ENCODE data around the gene OLFML3. TPM values are rescaled to one million over a fixed set of nuclear protein-coding genes. Genes with fewer than 3 reads are reported as not detected.

The OLFML3 gene
- total RNA-seq, 1 donor from 2014 or later, result 17.5 TPM

DNA sequence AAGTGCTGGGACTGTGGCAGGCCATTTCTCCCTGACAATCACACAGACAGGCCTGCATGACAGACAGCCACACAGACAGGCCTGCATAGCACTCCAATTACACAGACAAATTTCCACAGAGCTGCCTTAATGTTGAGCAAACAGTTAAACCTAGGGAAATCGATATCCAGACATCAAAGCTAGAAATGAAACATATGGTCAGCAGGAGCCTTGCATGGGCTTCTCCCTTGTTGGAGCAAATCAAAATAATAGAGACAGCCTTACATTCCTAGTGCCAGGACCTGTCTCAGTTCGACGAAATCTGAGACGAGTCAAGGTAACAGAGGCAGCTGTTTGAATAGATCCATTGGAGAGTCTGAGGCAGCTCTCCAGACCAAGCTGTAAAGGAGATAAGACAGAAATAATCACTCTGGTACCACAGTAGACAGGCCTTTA, 42.4 kb downstream of the OLFML3 start:
- DNase-seq (ENCODE audit: low spot score in 2 of 2) (no peak), FAIRE-seq (no peak)

DNA sequence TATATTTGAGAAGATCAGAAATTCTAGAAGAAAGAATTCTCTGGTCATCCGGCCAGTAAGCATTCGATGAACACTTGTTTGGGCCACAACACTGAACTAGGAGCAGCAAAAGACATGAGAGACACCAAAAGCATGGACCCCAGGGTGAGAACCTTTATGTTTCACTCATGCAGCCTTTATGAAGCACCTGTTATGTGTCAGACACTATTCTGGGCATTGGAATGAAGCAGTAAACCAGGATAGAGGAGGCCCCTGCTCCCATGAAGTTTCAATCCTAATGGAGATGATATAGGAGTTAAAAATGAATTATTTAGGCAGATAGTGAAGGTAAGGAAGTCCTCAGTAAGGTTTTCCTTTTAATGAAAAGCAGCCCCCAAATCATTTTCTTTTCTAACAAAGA, 43.6 kb downstream of the OLFML3 start:
- no peak for DNase-seq (ENCODE audit: low spot score in 2 of 2)
- no peak for FAIRE-seq

DNA sequence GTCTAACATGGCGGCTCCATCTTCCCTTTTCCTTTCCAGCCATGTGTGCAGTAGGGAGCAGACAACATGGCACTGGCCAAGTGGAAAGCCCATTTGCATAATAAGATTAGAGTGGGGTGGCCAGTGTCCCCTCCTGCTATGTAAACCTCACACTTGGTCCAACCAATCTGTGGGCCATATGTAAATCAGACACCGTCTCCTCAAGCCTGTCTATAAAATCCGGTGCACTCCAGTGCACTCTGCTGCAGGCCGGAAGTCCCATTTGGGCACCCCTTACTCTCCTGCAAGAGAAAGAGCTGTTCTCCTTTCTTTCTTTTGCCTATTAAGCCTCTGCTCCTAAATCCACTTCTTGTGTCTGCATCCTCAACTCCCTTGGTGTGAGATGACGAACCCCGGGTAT, 44.1 kb downstream of the OLFML3 start:
- no peak for FAIRE-seq
- no peak for DNase-seq (ENCODE audit: low spot score in 2 of 2)

DNA sequence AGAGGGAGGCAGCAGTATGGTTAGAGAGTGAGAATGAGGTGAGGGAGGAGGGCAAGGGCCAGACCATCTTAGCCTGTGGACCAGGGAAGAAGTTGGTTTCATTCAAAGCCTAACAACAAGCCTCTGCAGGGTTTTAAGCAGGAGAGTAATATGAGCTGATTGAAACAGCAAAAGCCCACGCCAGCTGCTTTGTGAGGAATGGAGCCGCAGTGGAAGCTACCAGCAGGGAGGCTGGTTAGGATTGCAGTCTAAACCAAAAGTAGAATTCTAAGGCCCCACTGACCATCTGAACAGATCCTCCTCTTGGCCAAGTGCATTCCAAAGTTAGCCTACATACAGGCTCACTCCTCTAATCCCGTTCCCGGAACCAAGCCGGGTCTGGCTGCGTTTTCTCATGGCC, 44.8 kb downstream of the OLFML3 start:
- no peak for FAIRE-seq
- no peak for DNase-seq (ENCODE audit: low spot score in 2 of 2)

DNA sequence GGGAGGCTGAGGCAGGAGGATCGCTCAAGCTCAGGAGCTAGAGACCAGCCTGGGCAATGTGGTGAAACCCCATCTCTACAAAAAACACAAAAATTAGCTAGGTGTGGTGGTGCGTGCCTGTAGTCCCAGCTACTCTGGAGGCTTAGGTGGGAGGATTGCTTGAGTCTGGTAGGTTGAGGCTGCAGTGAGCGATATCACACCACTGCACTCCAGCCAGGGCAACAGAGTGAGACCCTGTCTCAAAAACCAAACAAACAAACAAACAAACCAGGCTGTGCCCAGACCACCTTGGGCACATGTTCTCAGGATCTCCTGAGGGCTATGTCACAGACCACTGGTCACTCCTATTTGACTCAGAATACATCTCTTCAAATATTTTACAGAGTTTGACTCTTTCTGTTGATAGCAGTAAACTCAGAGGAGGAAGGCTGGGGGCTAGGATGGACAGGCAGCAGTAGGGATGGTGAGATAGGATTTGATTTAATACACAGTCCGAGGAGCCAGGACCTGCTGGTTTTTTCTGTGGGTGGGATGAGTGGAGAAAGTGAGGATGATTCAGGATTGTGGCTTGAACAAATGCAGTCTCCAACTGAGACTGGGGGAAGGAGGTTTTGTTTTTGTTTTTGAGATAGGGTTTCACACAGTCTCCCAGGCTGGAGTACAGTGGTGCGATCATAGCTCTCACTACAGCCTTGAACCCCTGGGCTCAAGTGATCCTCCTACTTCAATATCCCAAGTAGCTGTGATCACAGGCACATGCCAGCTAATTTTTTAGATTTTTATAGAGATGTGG, 46.5 kb downstream of the OLFML3 start:
- FAIRE-seq, result no peak
- DNase-seq (ENCODE audit: low spot score in 2 of 2), result no peak

DNA sequence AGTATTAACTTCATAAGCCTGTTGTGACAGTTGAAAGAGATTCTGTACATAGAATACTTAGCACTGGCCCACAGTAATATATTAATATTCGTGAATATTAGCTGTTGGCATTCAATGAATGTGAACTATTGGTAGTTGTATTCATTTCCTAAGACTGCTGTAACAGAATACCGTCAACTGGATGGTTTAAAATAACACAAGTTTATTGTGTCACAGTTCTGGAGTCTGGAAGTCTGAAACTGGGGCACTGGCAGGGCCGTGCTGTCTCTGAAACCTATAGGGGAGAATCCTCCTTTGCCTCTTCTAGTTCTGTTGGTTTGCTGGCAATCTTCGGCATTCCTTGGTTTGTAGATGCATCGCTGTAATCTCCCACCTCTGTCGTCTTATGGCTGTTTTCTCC, 47.5 kb downstream of the OLFML3 start:
- DNase-seq (ENCODE audit: low spot score in 2 of 2) (no peak), FAIRE-seq (no peak)

Other genes with a start within 250 kb of the OLFML3 start
- gene PHTF1, start 220.0 kb upstream of the OLFML3 start, total RNA-seq, result 33.0 TPM
- gene RSBN1, start 167.0 kb upstream of the OLFML3 start, total RNA-seq, result 66.0 TPM
- gene PTPN22, start 107.8 kb upstream of the OLFML3 start, total RNA-seq, result 0.82 TPM
- gene BCL2L15, start 91.9 kb upstream of the OLFML3 start, total RNA-seq, result 0.82 TPM
- 27.3 TPM for gene AP4B1, start 74.7 kb upstream of the OLFML3 start, total RNA-seq
- gene DCLRE1B, start 74.1 kb upstream of the OLFML3 start, total RNA-seq, result 6.5 TPM
- 35.5 TPM for gene HIPK1, start 50.1 kb upstream of the OLFML3 start, total RNA-seq
- 12.6 TPM for gene SYT6, start 174.4 kb downstream of the OLFML3 start, total RNA-seq